ENCODE data around the gene HIP1R. TPM values are rescaled to one million over a fixed set of nuclear protein-coding genes. Genes with fewer than 3 reads are reported as not detected.

HIP1R gene
- total and polyA plus RNA-seq, 10 of the 15 experiments (the other 5 are each of a cell fraction or from before 2014, with no cell fraction given) = 0.18 to 27.7 (median 11.7) TPM

DNA sequence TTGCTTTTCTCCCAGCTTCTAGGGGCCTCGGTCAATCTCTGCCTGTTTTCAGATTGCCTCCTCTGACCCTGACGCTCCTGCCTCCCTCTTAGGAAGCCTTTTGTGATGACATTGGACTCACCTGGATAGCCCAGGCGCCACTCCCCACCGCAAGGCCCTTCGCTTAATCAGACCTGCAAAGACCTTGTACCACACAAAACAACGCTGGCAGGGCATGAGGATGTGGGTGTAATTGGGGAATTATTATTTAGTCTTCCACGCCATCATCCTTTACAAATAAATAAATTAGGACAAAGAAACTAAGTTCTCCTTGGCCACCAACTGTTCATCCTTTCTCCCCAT, 68.4 kb downstream of the HIP1R start:
- WGBS (ENCODE audit: insufficient coverage, insufficient replicate concordance, low lambda C conversion rate, missing lambda C conversion rate) = 72% methylated on average over 7 of the region's 7 CpGs
- H3K79me2 ChIP-seq (ENCODE audit: control insufficient read depth, insufficient read depth, low read length) = no peaks in the 10 kb centered on the region
- ATAC-seq (no peak), FAIRE-seq (no peak), DNase-seq (ENCODE audit: low read depth, low spot score) (no peak)
- in situ Hi-C loops (cut with MboI) (no loop called here), intact Hi-C loops (cut with micrococcal nuclease; ENCODE audit: unreplicated experiment) (no loop called here)
- no peaks in the 10 kb centered on the region for H3K9me3 ChIP-seq (replicated peaks; ENCODE audit: control insufficient read depth, insufficient read depth, low read length)
- no peak overlapping the region for H3K9ac ChIP-seq (ENCODE audit: control insufficient read depth, insufficient read depth, low read length)
- H3K4me2 ChIP-seq (ENCODE audit: control insufficient read depth, insufficient read depth) = no peak overlapping the region
- H3K4me3 ChIP-seq = no peak overlapping the region
- BruUV-seq (replicated peaks) = no TSS peak
- no peaks in the 10 kb centered on the region for H3K27me3 ChIP-seq (replicated peaks in 1 of 2; ENCODE audit: control insufficient read depth in 2 of 2, insufficient read depth in 2 of 2, low read length in 1 of 2)
- peaks cover 30% of the 10 kb centered on the region for H3K4me1 ChIP-seq (ENCODE audit: control insufficient read depth, insufficient read depth, low read length)
- SMC1A ChIA-PET (ENCODE audit: uncharacterized antibody, unreplicated experiment) = interaction anchor here (1.6 to 6.3 kb wide), 2 partner anchors 15 to 26 kb away, joined by 3 to 52 read pairs; no protein-coding TSS in a partner anchor
- H3K27ac ChIP-seq (ENCODE audit: control insufficient read depth, insufficient read depth) = no peak overlapping the region
- no peak overlapping the region for H2AFZ ChIP-seq (ENCODE audit: control insufficient read depth, low read depth, low read length)
- CTCF ChIA-PET = interaction anchor here (1.0 to 1.3 kb wide), 2 partner anchors 23 to 51 kb away, joined by 3 to 4 read pairs; no protein-coding TSS in a partner anchor
- no peaks in the 10 kb centered on the region for H3K36me3 ChIP-seq (ENCODE audit: control insufficient read depth in 2 of 2, insufficient read depth in 2 of 2, low read length in 1 of 2)
- POLR2A ChIA-PET = interaction anchor here (0.7 kb wide), 1 partner anchor 91 kb away, joined by 4 read pairs; no protein-coding TSS in a partner anchor
- H4K20me1 ChIP-seq (ENCODE audit: control insufficient read depth, insufficient read depth) = no peaks in the 10 kb centered on the region
- RAD21 ChIA-PET (ENCODE audit: unreplicated experiment) = interaction anchor here (1.1 to 5.1 kb wide), 2 partner anchors 27 to 32 kb away, joined by 3 to 17 read pairs; no protein-coding TSS in a partner anchor
- TF ChIP-seq TBL1XR1 (IDR thresholded peaks at IDR 0.05; ENCODE audit: low read depth, low read length) (no peak), MEF2A (IDR thresholded peaks at IDR 0.05; ENCODE audit: insufficient read depth, low read depth, low read length) (no peak), YY1 (IDR thresholded peaks at IDR 0.05; ENCODE audit: low read depth, low read length) (no peak), SIN3A (IDR thresholded peaks at IDR 0.05; ENCODE audit: low read depth, low read length) (no peak), RAD21 (IDR thresholded peaks at IDR 0.05; ENCODE audit: insufficient read depth, low read depth, low read length) (no peak), NBN (IDR thresholded peaks at IDR 0.05) (no peak), RELB (IDR thresholded peaks at IDR 0.05; ENCODE audit: low read depth) (no peak), ZNF622 (IDR thresholded peaks at IDR 0.05) (no peak), ZNF274 (IDR thresholded peaks at IDR 0.05; ENCODE audit: insufficient read depth, insufficient read length) (no peak), ATF3 (IDR thresholded peaks at IDR 0.05; ENCODE audit: borderline replicate concordance, extremely low read depth, low read depth, low read length) (no peak), E2F8 (IDR thresholded peaks at IDR 0.05; ENCODE audit: low read depth, partially characterized antibody) (no peak), NR2C1 (IDR thresholded peaks at IDR 0.05) (no peak), CBX3 (IDR thresholded peaks at IDR 0.05; ENCODE audit: borderline replicate concordance, low read depth) (no peak)
- TF ChIP-seq, protein P1, sequence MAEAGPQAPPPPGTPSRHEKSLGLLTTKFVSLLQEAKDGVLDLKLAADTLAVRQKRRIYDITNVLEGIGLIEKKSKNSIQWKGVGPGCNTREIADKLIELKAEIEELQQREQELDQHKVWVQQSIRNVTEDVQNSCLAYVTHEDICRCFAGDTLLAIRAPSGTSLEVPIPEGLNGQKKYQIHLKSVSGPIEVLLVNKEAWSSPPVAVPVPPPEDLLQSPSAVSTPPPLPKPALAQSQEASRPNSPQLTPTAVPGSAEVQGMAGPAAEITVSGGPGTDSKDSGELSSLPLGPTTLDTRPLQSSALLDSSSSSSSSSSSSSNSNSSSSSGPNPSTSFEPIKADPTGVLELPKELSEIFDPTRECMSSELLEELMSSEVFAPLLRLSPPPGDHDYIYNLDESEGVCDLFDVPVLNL (IDR thresholded peaks at IDR 0.05; ENCODE audit: low read depth, low read length) = no peak
- TF ChIP-seq, protein P2, sequence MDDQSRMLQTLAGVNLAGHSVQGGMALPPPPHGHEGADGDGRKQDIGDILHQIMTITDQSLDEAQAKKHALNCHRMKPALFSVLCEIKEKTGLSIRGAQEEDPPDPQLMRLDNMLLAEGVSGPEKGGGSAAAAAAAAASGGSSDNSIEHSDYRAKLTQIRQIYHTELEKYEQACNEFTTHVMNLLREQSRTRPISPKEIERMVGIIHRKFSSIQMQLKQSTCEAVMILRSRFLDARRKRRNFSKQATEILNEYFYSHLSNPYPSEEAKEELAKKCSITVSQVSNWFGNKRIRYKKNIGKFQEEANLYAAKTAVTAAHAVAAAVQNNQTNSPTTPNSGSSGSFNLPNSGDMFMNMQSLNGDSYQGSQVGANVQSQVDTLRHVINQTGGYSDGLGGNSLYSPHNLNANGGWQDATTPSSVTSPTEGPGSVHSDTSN (IDR thresholded peaks at IDR 0.05; ENCODE audit: insufficient replicate concordance, low read depth, low read length) = no peak

All from GM12878 (cell line).